GM12878 (cell line): ENCODE measurements around the gene WIPF2. TPM values are rescaled to one million over a fixed set of nuclear protein-coding genes. Genes with fewer than 3 reads are reported as not detected.
A peak's percentile ranks its signal among the peaks of the same experiment; 100 is the strongest.

Experiments
- ATF7 ChIP-seq: fragments of 450-650 bp; IDR thresholded peaks from 2 replicates; pipeline ENCODE4 v1.6.1; 2016; ENCODE audit warnings: low read depth, mild to moderate bottlenecking
- BCL11A ChIP-seq: IDR thresholded peaks from 2 replicates; pipeline ENCODE4 v1.6.1; 2011; ENCODE audit warnings: low read depth, low read length
- BHLHE40 ChIP-seq, 2 experiments: fragments of 450-650 bp in 1 of 2; IDR thresholded peaks; 2 replicates each; pipeline ENCODE4 v1.6.1; 2011 to 2017; ENCODE audit warnings: low read depth in 2 of 2, borderline replicate concordance in 1 of 2, improper control_type of control experiment in 1 of 2, low read length in 1 of 2, mild to moderate bottlenecking in 1 of 2
- BRCA1 ChIP-seq: IDR thresholded peaks from 2 replicates; pipeline ENCODE4 v1.6.1; 2011; ENCODE audit warnings: low read depth, low read length, improper control_type of control experiment
- DPF2 ChIP-seq: fragments of 450-650 bp; IDR thresholded peaks from 2 replicates; pipeline ENCODE4 v1.6.1; 2017; ENCODE audit warnings: mild to moderate bottlenecking
- IKZF1 ChIP-seq: fragments of 450-650 bp; conservative IDR thresholded peaks from 2 replicates; pipeline ENCODE4 v1.6.1; 2017; ENCODE audit warnings: antibody characterized with exemption, mild to moderate bottlenecking
- IKZF2 ChIP-seq, 2 experiments: fragments of 450-650 bp; IDR thresholded peaks; 2 replicates each; pipeline ENCODE4 v1.6.1; 2017; ENCODE audit warnings: mild to moderate bottlenecking in 2 of 2, moderate library complexity in 2 of 2
- KAT2A ChIP-seq: conservative IDR thresholded peaks from 2 replicates; pipeline ENCODE4 v1.6.1; 2011; ENCODE audit warnings: low read depth, low read length; ENCODE audit not compliant: control insufficient read depth
- NR2C1 ChIP-seq: fragments of 450-650 bp; IDR thresholded peaks from 2 replicates; pipeline ENCODE4 v1.6.1; 2017; ENCODE audit warnings: antibody characterized with exemption, mild to moderate bottlenecking, moderate library complexity
- NR2F1 ChIP-seq: fragments of 450-650 bp; conservative IDR thresholded peaks from 2 replicates; pipeline ENCODE4 v1.6.1; 2017; ENCODE audit warnings: mild to moderate bottlenecking
- NRF1 ChIP-seq: conservative IDR thresholded peaks from 2 replicates; pipeline ENCODE4 v1.6.1; 2011; ENCODE audit warnings: mild to moderate bottlenecking, low read depth, low read length, improper control_type of control experiment
- SREBF2 ChIP-seq: IDR thresholded peaks from 2 replicates; pipeline ENCODE4 v1.6.1; 2012; ENCODE audit warnings: mild to moderate bottlenecking, low read length
- TARDBP ChIP-seq: IDR thresholded peaks from 2 replicates; pipeline ENCODE4 v1.6.1; 2016; ENCODE audit warnings: borderline replicate concordance
- WRNIP1 ChIP-seq: IDR thresholded peaks from 2 replicates; pipeline ENCODE4 v1.6.1; 2011; ENCODE audit warnings: low read depth, low read length, improper control_type of control experiment, borderline replicate concordance
- polyA plus RNA-seq, 11 experiments: library from polyadenylated mRNA; depleted of rRNA in 4 of 11; unstranded in 6 of 11; stranded (reverse) in 5 of 11; fragments of >200 nt; fragmentation: Nextera tagmentation in 4 of 11; fragmentation: Illumina TruSeq in 1 of 11; extraction: Ambion mirVana in 4 of 11; extraction: Trizol in 1 of 11; gene quantifications; 1 replicate in 1 of 11; 2 replicates in 10 of 11; pipeline versions ENCODE4 v1.2.1 to v1.2.3, GENCODE V29; 2011 to 2016; ENCODE audit warnings: inconsistent platforms in 2 of 11, missing spikeins in 2 of 11, low read depth in 1 of 11
- total RNA-seq, 4 experiments: library from RNA; depleted of rRNA in 3 of 4; stranded (reverse); fragments of >200 nt in 3 of 4; fragmentation: Illumina TruSeq in 1 of 4; extraction: Trizol in 1 of 4; gene quantifications; 2 replicates each; pipeline versions ENCODE4 v1.2.1 to v1.2.3, GENCODE V29; 2013 to 2021
- TF ChIP-seq, protein P1 (sequence below): fragments of 450-650 bp; IDR thresholded peaks from 2 replicates; pipeline ENCODE4 v1.6.1; 2017; ENCODE audit warnings: low read depth, mild to moderate bottlenecking, moderate library complexity
- TF ChIP-seq, protein P2 (sequence below): fragments of 150-350 bp; IDR thresholded peaks from 2 replicates; pipeline ENCODE4 v1.6.1; 2014; ENCODE audit warnings: mild to moderate bottlenecking, low read depth, low read length
- TF ChIP-seq, protein P3 (sequence below): fragments of 450-650 bp; IDR thresholded peaks from 2 replicates; pipeline ENCODE4 v1.6.1; 2016; ENCODE audit warnings: mild to moderate bottlenecking, moderate library complexity, borderline replicate concordance
- TF ChIP-seq, protein P4 (sequence below): fragments of 450-650 bp; IDR thresholded peaks from 2 replicates; pipeline ENCODE4 v1.6.1; 2016; ENCODE audit warnings: mild to moderate bottlenecking

Gene WIPF2
- total and polyA plus RNA-seq, 10 of the 15 experiments (the other 5 are each of a cell fraction or from before 2014, with no cell fraction given), result 4.2 to 20.8 (median 7.1) TPM

DNA sequence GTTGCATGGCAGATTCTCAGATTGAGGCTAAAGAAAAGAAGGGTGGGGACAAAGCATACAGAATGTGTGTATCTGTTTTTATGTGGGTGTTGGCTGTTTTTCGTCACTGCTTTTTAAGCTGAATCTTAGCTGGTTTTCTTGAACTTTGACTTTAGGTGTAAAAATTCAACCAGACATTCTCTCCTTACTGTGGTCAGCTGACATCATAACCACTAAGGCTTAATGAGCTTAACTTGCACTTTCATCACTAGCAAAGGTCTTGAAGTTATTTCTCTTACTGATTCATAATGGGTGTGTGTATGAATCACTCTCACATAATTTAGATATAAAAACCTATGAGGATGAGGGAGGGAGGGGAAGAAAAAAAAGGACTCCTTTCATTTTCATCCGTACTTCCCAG is 64.6 kb downstream of the WIPF2 start (continued):
- TF ChIP-seq ATF7 (peak; percentile 92), KAT2A (no peak), IKZF2 (IDR thresholded peaks at IDR 0.05) (peak in 1 of 2 experiments; percentile 25; a peak in 2 of 4 replicates), NR2F1 (peak; percentile 95), SREBF2 (no peak), BRCA1 (no peak), IKZF1 (0 out of 2 replicates have a peak, but pooled peaks have one; percentile 30), BHLHE40 (IDR thresholded peaks at IDR 0.05; ENCODE audit: borderline replicate concordance in 1 of 2, low read depth in 2 of 2, low read length in 1 of 2) (peak in 1 of 2 experiments; percentile 44; a peak in 2 of 4 replicates), DPF2 (peak; percentile 53; the same call in 1 of the 2 replicates), BCL11A (peak; percentile 72; the same call in 1 of the 2 replicates), WRNIP1 (no peak), NRF1 (no peak), NR2C1 (peak; percentile 80), TARDBP (no peak)
- TF ChIP-seq, protein P1, sequence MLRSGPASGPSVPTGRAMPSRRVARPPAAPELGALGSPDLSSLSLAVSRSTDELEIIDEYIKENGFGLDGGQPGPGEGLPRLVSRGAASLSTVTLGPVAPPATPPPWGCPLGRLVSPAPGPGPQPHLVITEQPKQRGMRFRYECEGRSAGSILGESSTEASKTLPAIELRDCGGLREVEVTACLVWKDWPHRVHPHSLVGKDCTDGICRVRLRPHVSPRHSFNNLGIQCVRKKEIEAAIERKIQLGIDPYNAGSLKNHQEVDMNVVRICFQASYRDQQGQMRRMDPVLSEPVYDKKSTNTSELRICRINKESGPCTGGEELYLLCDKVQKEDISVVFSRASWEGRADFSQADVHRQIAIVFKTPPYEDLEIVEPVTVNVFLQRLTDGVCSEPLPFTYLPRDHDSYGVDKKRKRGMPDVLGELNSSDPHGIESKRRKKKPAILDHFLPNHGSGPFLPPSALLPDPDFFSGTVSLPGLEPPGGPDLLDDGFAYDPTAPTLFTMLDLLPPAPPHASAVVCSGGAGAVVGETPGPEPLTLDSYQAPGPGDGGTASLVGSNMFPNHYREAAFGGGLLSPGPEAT, result 0 out of 2 replicates have a peak, but pooled peaks have one; percentile 29
- TF ChIP-seq, protein P2, sequence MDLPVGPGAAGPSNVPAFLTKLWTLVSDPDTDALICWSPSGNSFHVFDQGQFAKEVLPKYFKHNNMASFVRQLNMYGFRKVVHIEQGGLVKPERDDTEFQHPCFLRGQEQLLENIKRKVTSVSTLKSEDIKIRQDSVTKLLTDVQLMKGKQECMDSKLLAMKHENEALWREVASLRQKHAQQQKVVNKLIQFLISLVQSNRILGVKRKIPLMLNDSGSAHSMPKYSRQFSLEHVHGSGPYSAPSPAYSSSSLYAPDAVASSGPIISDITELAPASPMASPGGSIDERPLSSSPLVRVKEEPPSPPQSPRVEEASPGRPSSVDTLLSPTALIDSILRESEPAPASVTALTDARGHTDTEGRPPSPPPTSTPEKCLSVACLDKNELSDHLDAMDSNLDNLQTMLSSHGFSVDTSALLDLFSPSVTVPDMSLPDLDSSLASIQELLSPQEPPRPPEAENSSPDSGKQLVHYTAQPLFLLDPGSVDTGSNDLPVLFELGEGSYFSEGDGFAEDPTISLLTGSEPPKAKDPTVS, result no peak
- TF ChIP-seq, protein P3, sequence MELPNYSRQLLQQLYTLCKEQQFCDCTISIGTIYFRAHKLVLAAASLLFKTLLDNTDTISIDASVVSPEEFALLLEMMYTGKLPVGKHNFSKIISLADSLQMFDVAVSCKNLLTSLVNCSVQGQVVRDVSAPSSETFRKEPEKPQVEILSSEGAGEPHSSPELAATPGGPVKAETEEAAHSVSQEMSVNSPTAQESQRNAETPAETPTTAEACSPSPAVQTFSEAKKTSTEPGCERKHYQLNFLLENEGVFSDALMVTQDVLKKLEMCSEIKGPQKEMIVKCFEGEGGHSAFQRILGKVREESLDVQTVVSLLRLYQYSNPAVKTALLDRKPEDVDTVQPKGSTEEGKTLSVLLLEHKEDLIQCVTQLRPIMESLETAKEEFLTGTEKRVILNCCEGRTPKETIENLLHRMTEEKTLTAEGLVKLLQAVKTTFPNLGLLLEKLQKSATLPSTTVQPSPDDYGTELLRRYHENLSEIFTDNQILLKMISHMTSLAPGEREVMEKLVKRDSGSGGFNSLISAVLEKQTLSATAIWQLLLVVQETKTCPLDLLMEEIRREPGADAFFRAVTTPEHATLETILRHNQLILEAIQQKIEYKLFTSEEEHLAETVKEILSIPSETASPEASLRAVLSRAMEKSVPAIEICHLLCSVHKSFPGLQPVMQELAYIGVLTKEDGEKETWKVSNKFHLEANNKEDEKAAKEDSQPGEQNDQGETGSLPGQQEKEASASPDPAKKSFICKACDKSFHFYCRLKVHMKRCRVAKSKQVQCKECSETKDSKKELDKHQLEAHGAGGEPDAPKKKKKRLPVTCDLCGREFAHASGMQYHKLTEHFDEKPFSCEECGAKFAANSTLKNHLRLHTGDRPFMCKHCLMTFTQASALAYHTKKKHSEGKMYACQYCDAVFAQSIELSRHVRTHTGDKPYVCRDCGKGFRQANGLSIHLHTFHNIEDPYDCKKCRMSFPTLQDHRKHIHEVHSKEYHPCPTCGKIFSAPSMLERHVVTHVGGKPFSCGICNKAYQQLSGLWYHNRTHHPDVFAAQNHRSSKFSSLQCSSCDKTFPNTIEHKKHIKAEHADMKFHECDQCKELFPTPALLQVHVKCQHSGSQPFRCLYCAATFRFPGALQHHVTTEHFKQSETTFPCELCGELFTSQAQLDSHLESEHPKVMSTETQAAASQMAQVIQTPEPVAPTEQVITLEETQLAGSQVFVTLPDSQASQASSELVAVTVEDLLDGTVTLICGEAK, result no peak
- TF ChIP-seq, protein P4, sequence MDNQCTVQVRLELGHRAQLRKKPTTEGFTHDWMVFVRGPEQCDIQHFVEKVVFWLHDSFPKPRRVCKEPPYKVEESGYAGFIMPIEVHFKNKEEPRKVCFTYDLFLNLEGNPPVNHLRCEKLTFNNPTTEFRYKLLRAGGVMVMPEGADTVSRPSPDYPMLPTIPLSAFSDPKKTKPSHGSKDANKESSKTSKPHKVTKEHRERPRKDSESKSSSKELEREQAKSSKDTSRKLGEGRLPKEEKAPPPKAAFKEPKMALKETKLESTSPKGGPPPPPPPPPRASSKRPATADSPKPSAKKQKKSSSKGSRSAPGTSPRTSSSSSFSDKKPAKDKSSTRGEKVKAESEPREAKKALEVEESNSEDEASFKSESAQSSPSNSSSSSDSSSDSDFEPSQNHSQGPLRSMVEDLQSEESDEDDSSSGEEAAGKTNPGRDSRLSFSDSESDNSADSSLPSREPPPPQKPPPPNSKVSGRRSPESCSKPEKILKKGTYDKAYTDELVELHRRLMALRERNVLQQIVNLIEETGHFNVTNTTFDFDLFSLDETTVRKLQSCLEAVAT, result no peak
